Psoas muscle (tissue), 8 donors: ENCODE results near the gene CELF1. TPM values are rescaled to one million over a fixed set of nuclear protein-coding genes. Genes with fewer than 3 reads are reported as not detected.

Source experiments
- ATAC-seq, 4 donors: fragments of 200-7000 bp; cut with Tn5 transposase; one replicate each; pipeline ENCODE4 v1.9.1; 2020; ENCODE audit warnings: moderate library complexity in 3 of 4, mild to moderate bottlenecking in 2 of 4
- DNase-seq, 2 donors: peaks; one replicate each; pipeline ENCODE4 v3.0.0-alpha.2; 2020
- H3K27ac ChIP-seq: fragments of 200-600 bp; one replicate; pipeline ENCODE4 v1.8.0; 2022
- H3K27me3 ChIP-seq, 3 donors: fragments of 200-600 bp in 1 of 3; one replicate each; pipeline versions ENCODE4 v1.6.1 to v1.8.0; 2013 to 2022; ENCODE audit warnings: low read length in 2 of 3, mild to moderate bottlenecking in 2 of 3, moderate library complexity in 1 of 3; ENCODE audit not compliant: insufficient read depth in 3 of 3
- H3K36me3 ChIP-seq, 2 donors: fragments of 200-600 bp in 1 of 2; one replicate each; pipeline versions ENCODE4 v1.6.1 to v1.8.0; 2013 to 2022; ENCODE audit warnings: low read depth in 1 of 2, mild to moderate bottlenecking in 1 of 2, moderate library complexity in 1 of 2; ENCODE audit not compliant: insufficient read depth in 1 of 2
- H3K4me1 ChIP-seq: fragments of 200-600 bp; one replicate; pipeline ENCODE4 v1.8.0; 2022
- H3K4me3 ChIP-seq: fragments of 200-600 bp; one replicate; pipeline ENCODE4 v1.8.0; 2022; ENCODE audit warnings: mild to moderate bottlenecking
- H3K9me3 ChIP-seq: fragments of 200-600 bp; one replicate; pipeline ENCODE4 v1.8.0; 2022
- WGBS, 3 donors: extraction: QIAGEN DNeasy Blood & Tissue Kit; methylation state at CpG; one replicate each; pipeline versions ENCODE4 v1.1.6 to v1.1.7; 2013; 5-methylcytosine and 5-hydroxymethylcytosine counted together
- intact Hi-C, 2 donors: fragments of 100-400 bp; cut with DNase I; formaldehyde crosslinking; loops; one replicate each; pipeline versions ENCODE4 v1.11.0 to v1.14.2; 2022
- polyA plus RNA-seq, 3 donors: library from polyadenylated mRNA; stranded (reverse); fragments of 200-250 nt; gene quantifications; one replicate each; pipeline ENCODE4 v1.2.3, GENCODE V29; 2013
- total RNA-seq, 4 donors: library from RNA; stranded (reverse); fragmentation: NEBNext Ultra II Directional in 2 of 4; extraction: Animal tissue kit (Norgen Biotek cat#: 25700) in 2 of 4; gene quantifications; one replicate each; pipeline versions ENCODE4 v1.2.1 to v1.2.4, GENCODE V29; 2021 to 2023
- TF ChIP-seq, protein P1 (sequence below): fragments of 200-600 bp; IDR thresholded peaks from one replicate; pipeline ENCODE4 v1.8.0; 2022; ENCODE audit warnings: antibody characterized with exemption
- donor health status: healthy with polysubstance abuse.
- donor health status: DM: no; HTN: no; CAD: no; lungs with moderate emphysema.
- donor health status: Bipolar disorder and iron deficiency.
- donor health status: healthy.
- donor health status: DM: yes; HTN: yes; CAD: no.
- donor health status: DM: no; HTN: no; CAD: no.
- donor health status: DM: no; HTN: no; CAD: no.
- donor health status: DM: yes; HTN: yes; CAD: no.

The CELF1 gene
- total and polyA plus RNA-seq, 7 donors: 40.1 to 193 (median 112) TPM

- 53 to 67% (median 60%) methylated on average over 7 of the region's 7 CpGs for WGBS, 3 donors
- Histone ChIP-seq H3K27ac (no peak overlapping the region), H3K27me3 (peaks cover 0 to 53% (median 23%) of the 10 kb centered on the region in 3 donors), H3K4me1 (no peaks in the 10 kb centered on the region), H3K9me3 (no peaks in the 10 kb centered on the region), H3K36me3 (no peaks in the 10 kb centered on the region), H3K4me3 (no peak overlapping the region)
- TF ChIP-seq, protein P1, sequence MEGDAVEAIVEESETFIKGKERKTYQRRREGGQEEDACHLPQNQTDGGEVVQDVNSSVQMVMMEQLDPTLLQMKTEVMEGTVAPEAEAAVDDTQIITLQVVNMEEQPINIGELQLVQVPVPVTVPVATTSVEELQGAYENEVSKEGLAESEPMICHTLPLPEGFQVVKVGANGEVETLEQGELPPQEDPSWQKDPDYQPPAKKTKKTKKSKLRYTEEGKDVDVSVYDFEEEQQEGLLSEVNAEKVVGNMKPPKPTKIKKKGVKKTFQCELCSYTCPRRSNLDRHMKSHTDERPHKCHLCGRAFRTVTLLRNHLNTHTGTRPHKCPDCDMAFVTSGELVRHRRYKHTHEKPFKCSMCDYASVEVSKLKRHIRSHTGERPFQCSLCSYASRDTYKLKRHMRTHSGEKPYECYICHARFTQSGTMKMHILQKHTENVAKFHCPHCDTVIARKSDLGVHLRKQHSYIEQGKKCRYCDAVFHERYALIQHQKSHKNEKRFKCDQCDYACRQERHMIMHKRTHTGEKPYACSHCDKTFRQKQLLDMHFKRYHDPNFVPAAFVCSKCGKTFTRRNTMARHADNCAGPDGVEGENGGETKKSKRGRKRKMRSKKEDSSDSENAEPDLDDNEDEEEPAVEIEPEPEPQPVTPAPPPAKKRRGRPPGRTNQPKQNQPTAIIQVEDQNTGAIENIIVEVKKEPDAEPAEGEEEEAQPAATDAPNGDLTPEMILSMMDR: no peak
- no peak for ATAC-seq
- no peak for DNase-seq
- intact Hi-C loops: no loop called here
Measured at GRCh38 chr11:47591764-47592163, 38.8 kb upstream of the CELF1 start.

GRCh38 chr11:47589977-47590861 lies 37.3 kb upstream of the CELF1 start:
- intact Hi-C loops: no loop called here
- WGBS, 3 donors: 33 to 35% (median 35%) methylated on average over 108 to 122 of the region's 122 CpGs
- no peak overlapping the region for H3K27ac ChIP-seq
- H3K27me3 ChIP-seq: peaks cover 0 to 53% (median 23%) of the 10 kb centered on the region in 3 donors
- TF ChIP-seq, protein P1: no peak
- peak overlapping the region; percentile 53 for H3K4me3 ChIP-seq
- ATAC-seq (peak in 2 of 4 donors; percentile 8 to 29), DNase-seq (no peak)
- no peaks in the 10 kb centered on the region for H3K9me3 ChIP-seq
- H3K36me3 ChIP-seq: peaks cover 0 to 5% of the 10 kb centered on the region in 2 donors
- no peaks in the 10 kb centered on the region for H3K4me1 ChIP-seq

DNA sequence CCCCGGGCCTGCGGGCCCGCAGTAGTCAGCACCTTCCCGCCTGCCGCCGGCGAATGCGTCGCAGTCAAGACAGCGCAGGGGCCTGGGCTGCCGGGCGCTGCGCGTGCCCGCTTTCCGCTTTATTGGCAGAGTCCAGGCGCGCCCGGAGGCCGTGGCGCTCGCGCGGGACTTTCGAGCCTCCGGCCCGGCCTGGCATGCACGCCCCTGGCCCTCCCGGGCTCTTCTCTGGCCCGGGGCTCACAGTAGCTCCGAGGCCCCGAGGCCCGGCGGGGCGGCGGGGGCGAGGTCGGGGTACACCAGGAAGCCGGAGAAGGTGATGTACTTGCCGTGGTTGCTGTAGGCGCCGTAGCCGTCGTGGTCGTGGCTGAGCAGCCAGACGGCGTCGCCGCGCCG lies 36.6 kb upstream of the CELF1 start:
- DNase-seq (no peak), ATAC-seq (peak in 1 of 4 donors; percentile 38)
- peak overlapping the region; percentile 53 for H3K4me3 ChIP-seq
- no peak overlapping the region for H3K27ac ChIP-seq
- H3K27me3 ChIP-seq: peaks cover 0 to 51% (median 23%) of the 10 kb centered on the region in 3 donors
- TF ChIP-seq, protein P1: no peak
- intact Hi-C loops: no loop called here
- WGBS, 3 donors: 32 to 37% (median 36%) methylated on average over 44 to 51 of the region's 51 CpGs
- H3K9me3 ChIP-seq: no peaks in the 10 kb centered on the region
- H3K4me1 ChIP-seq: no peaks in the 10 kb centered on the region
- peaks cover 0 to 12% of the 10 kb centered on the region in 2 donors for H3K36me3 ChIP-seq

DNA sequence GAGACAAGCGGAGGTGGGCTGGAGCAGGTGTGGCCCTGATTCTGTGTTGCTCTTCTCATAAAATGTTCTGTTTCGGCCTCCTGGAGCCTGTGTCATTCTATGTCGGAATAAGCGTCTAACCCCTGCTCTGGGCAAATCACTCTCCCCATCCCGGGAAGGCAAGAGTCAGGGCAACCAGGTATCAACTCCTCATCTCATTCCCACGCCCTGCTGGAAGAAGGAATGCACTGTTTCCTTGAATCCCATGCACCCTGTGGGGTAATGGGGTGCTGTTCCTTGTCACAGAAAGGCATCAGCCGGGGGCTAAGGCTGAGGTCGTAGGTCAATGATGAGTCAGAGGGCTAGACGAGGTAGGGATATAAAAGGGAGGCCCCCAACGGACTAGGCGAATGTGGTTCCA lies 36.2 kb upstream of the CELF1 start:
- peaks cover 0 to 47% (median 19%) of the 10 kb centered on the region in 3 donors for H3K27me3 ChIP-seq
- H3K36me3 ChIP-seq: peaks cover under 1 to 16% of the 10 kb centered on the region in 2 donors
- DNase-seq (no peak), ATAC-seq (no peak)
- H3K9me3 ChIP-seq: no peaks in the 10 kb centered on the region
- no peak overlapping the region for H3K27ac ChIP-seq
- WGBS, 3 donors: 78 to 89% (median 83%) methylated on average over 11 of the region's 11 CpGs
- H3K4me1 ChIP-seq: no peaks in the 10 kb centered on the region
- intact Hi-C loops: no loop called here
- TF ChIP-seq, protein P1: no peak
- peak overlapping the region; percentile 53 for H3K4me3 ChIP-seq
